CD14-positive monocyte (primary cell): ENCODE results near the gene PRDM7. TPM values are rescaled to one million over a fixed set of nuclear protein-coding genes. Genes with fewer than 3 reads are reported as not detected.
"Not testable (repeated sequence)": the region's sequence is repeated elsewhere in the genome, so short reads cannot be mapped to it uniquely, and the experiment has no call there.

ENCODE experiments used
- DNase-seq, 3 donors: peaks; one replicate each; pipeline ENCODE4 v3.0.0-alpha.2; 2011 to 2022
- H2AFZ ChIP-seq: 2 replicates; pipeline ENCODE4 v1.6.0; 2012; ENCODE audit warnings: mild to moderate bottlenecking, low read depth, low read length, inconsistent platforms; ENCODE audit not compliant: insufficient read depth, poor library complexity, severe bottlenecking
- H3K27ac ChIP-seq, 2 donors: 1 replicate in 1 of 2; 2 replicates in 1 of 2; pipeline ENCODE4 v1.5.1; 2012 to 2013; ENCODE audit warnings: low read length in 2 of 2, control low read depth in 1 of 2, inconsistent platforms in 1 of 2, low read depth in 1 of 2, mild to moderate bottlenecking in 1 of 2
- H3K27me3 ChIP-seq, 2 donors: one replicate each; pipeline versions ENCODE4 v1.6.0 to v1.6.1; 2011 to 2013; ENCODE audit warnings: low read length in 2 of 2; ENCODE audit not compliant: control insufficient read depth in 2 of 2, insufficient read depth in 2 of 2
- H3K36me3 ChIP-seq, 2 donors: replicated peaks in 1 of 2; 1 replicate in 1 of 2; 2 replicates in 1 of 2; pipeline versions ENCODE4 v1.5.1 to v1.6.1; 2012 to 2013; ENCODE audit warnings: low read length in 2 of 2, control low read depth in 1 of 2, inconsistent platforms in 1 of 2, mild to moderate bottlenecking in 1 of 2; ENCODE audit not compliant: insufficient read depth in 2 of 2, control insufficient read depth in 1 of 2
- H3K4me1 ChIP-seq, 2 donors: 1 replicate in 1 of 2; 2 replicates in 1 of 2; pipeline versions ENCODE4 v1.5.1 to v1.6.1; 2012 to 2013; ENCODE audit warnings: low read length in 2 of 2, control low read depth in 1 of 2, inconsistent platforms in 1 of 2, mild to moderate bottlenecking in 1 of 2, moderate library complexity in 1 of 2; ENCODE audit not compliant: insufficient read depth in 2 of 2, control insufficient read depth in 1 of 2
- H3K4me2 ChIP-seq: replicated peaks from 2 replicates; pipeline ENCODE3; 2012; ENCODE audit warnings: low read length, moderate library complexity, mild to moderate bottlenecking; ENCODE audit not compliant: poor library complexity, severe bottlenecking; ENCODE audit errors: extremely low read depth
- H3K4me3 ChIP-seq, 3 experiments: fragments of 200-600 bp in 1 of 3; sonication (generic) in 1 of 3; replicated peaks in 1 of 3; 1 replicate in 2 of 3; 2 replicates in 1 of 3; pipeline ENCODE4 v1.5.1; 2011 to 2013; ENCODE audit warnings: low read length in 3 of 3, mild to moderate bottlenecking in 3 of 3, control low read depth in 2 of 3, low read depth in 2 of 3, inconsistent platforms in 1 of 3, moderate library complexity in 1 of 3
- H3K79me2 ChIP-seq: 2 replicates; pipeline ENCODE4 v1.6.0; 2012; ENCODE audit warnings: mild to moderate bottlenecking, control low read depth, inconsistent platforms, low read length, moderate library complexity; ENCODE audit not compliant: insufficient read depth
- H3K9ac ChIP-seq: 2 replicates; pipeline ENCODE4 v1.6.0; 2017; ENCODE audit warnings: low read length, mild to moderate bottlenecking; ENCODE audit not compliant: insufficient read depth, poor library complexity, severe bottlenecking
- H3K9me3 ChIP-seq, 2 donors: replicated peaks in 1 of 2; 1 replicate in 1 of 2; 2 replicates in 1 of 2; pipeline versions ENCODE4 v1.5.1 to v1.6.1; 2012 to 2013; ENCODE audit warnings: low read length in 2 of 2, control low read depth in 1 of 2; ENCODE audit not compliant: control insufficient read depth in 1 of 2, insufficient read depth in 1 of 2
- H4K20me1 ChIP-seq: 2 replicates; pipeline ENCODE4 v1.6.0; 2012; ENCODE audit warnings: mild to moderate bottlenecking, low read length, control low read depth, moderate library complexity; ENCODE audit not compliant: insufficient read depth
- H3K27ac Mint-ChIP-seq, 7 donors: one replicate each; pipeline ENCODE4 v1.8.0; 2020; ENCODE audit warnings: mild to moderate bottlenecking in 7 of 7, mixed read lengths in 7 of 7, moderate library complexity in 6 of 7, inconsistent platforms in 2 of 7
- H3K27me3 Mint-ChIP-seq, 3 donors: one replicate each; pipeline ENCODE4 v1.8.0; 2021 to 2022; ENCODE audit warnings: low read depth in 3 of 3, mild to moderate bottlenecking in 3 of 3, mixed read lengths in 3 of 3, moderate library complexity in 3 of 3, inconsistent platforms in 1 of 3
- H3K36me3 Mint-ChIP-seq, 2 donors: one replicate each; pipeline ENCODE4 v1.8.0; 2020; ENCODE audit warnings: mixed read lengths in 2 of 2, inconsistent platforms in 1 of 2, mild to moderate bottlenecking in 1 of 2
- H3K4me1 Mint-ChIP-seq: one replicate; pipeline ENCODE4 v1.8.0; 2020; ENCODE audit warnings: mild to moderate bottlenecking, mixed read lengths
- H3K4me3 Mint-ChIP-seq, 2 donors: one replicate each; pipeline ENCODE4 v1.8.0; 2020; ENCODE audit warnings: mild to moderate bottlenecking in 2 of 2, mixed read lengths in 2 of 2, moderate library complexity in 1 of 2
- H3K9me3 Mint-ChIP-seq, 7 donors: one replicate each; pipeline ENCODE4 v1.8.0; 2020 to 2022; ENCODE audit warnings: mixed read lengths in 7 of 7, mild to moderate bottlenecking in 6 of 7, moderate library complexity in 6 of 7, inconsistent platforms in 2 of 7
- WGBS: methylation state at CpG from one replicate; pipeline ENCODE4 v1.1.5; 2013; ENCODE audit warnings: missing lambda C conversion rate; ENCODE audit not compliant: insufficient coverage; 5-methylcytosine and 5-hydroxymethylcytosine counted together
- intact Hi-C, 2 donors: fragments of 100-400 bp; cut with micrococcal nuclease; formaldehyde crosslinking; loops; one replicate each; pipeline versions ENCODE4 v1.15.0 to v1.15.1; 2023
- polyA plus RNA-seq, 3 donors: library from polyadenylated mRNA; depleted of rRNA in 1 of 3; unstranded in 2 of 3; stranded (reverse) in 1 of 3; fragments of 300-500 nt in 2 of 3; fragments of >200 nt in 1 of 3; fragmentation: Illumina TruSeq in 2 of 3; gene quantifications; 1 replicate in 2 of 3; 2 replicates in 1 of 3; pipeline ENCODE4 v1.2.3, GENCODE V29; 2012 to 2021

PRDM7 gene
- polyA plus RNA-seq, 3 donors: not detected

GRCh38 chr16:90100790-90101189, 23.7 kb upstream of the PRDM7 start:
- H3K27me3 Mint-ChIP-seq, H4K20me1 ChIP-seq, H3K27ac ChIP-seq, H3K9me3 ChIP-seq, H3K27me3 ChIP-seq, H3K36me3 ChIP-seq, H3K9me3 Mint-ChIP-seq, intact Hi-C loops, DNase-seq, H2AFZ ChIP-seq, H3K4me3 ChIP-seq, H3K9ac ChIP-seq, H3K27ac Mint-ChIP-seq, H3K4me2 ChIP-seq, H3K4me3 Mint-ChIP-seq: not testable (repeated sequence)
- Histone ChIP-seq H3K79me2 (peaks cover 36% of the 10 kb centered on the region), H3K4me1 (peaks cover 53 to 65% of the 10 kb centered on the region in 2 donors)
- no CpG with 5 or more reads among the region's 4 CpGs for WGBS
- H3K36me3 Mint-ChIP-seq: peaks cover 7 to 13% of the 10 kb centered on the region in 2 donors
- H3K4me1 Mint-ChIP-seq: peaks cover 62% of the 10 kb centered on the region

DNA sequence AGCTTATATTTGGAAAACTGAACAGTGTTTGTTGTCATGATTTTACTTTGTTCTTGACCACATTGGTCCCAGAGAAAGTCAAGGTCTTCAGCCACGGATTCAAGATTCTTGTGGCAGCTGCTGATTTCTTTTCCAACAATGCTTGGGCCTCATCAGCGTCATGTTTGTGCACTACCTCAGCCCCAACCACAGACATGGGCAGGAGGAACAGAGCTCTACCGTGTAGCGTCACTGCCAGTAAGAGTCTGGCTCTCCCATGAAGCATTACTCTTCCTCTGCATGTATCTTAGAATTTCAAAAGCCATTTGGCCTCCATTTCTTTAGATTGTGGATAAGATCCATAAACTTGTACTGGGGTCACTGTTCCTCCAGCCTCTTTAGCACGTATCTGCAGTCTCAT, 23.1 kb upstream of the PRDM7 start:
- peak; percentile 24 to 46 (median 44) for DNase-seq
- H3K36me3 Mint-ChIP-seq: not testable (repeated sequence)
- WGBS: 25% methylated on average over 1 of the region's 5 CpGs

DNA sequence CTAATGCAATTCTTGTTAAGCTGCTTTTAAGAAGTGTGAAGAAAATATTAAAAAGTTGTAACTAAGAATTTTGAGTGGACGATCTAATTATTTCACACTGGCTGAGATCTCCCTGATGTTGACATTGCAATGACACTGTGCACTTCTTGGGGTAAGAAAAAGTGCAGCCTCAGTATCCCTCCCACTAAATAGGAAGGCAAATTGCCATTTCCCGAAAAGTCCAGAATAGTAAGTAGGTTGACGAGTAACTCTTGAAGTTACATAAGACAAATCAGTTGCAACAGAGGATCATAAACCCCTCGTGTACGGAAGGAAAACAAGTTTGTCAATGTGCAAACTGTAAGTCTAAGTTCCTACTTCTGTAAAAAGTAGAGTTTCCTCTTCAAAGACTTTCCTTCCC, 21.8 kb upstream of the PRDM7 start:
- Mint-ChIP-seq H3K4me3 (peak overlapping the region in 1 of 2 donors; percentile 53), H3K27ac (peak overlapping the region; percentile 86 to 98 (median 93)), H3K4me1 (peaks cover 47% of the 10 kb centered on the region)
- H3K79me2 ChIP-seq: peaks cover 20% of the 10 kb centered on the region
- H4K20me1 ChIP-seq, H3K36me3 Mint-ChIP-seq, H2AFZ ChIP-seq, H3K27me3 ChIP-seq, H3K4me3 ChIP-seq, intact Hi-C loops, H3K9me3 Mint-ChIP-seq, H3K9ac ChIP-seq, H3K4me2 ChIP-seq, H3K9me3 ChIP-seq, H3K27me3 Mint-ChIP-seq, H3K36me3 ChIP-seq: not testable (repeated sequence)
- peaks cover 44 to 54% of the 10 kb centered on the region in 2 donors for H3K4me1 ChIP-seq
- peak overlapping the region in 1 of 2 donors; percentile 72 for H3K27ac ChIP-seq
- WGBS: no CpG with 5 or more reads among the region's 5 CpGs
- peak; percentile 17 to 72 (median 33) for DNase-seq

More for the DNA sequence above, 23.1 kb upstream of the PRDM7 start:
- Histone ChIP-seq H3K4me1 (peaks cover 47 to 60% of the 10 kb centered on the region in 2 donors), H3K27ac (peak overlapping the region; percentile 27 to 72), H3K79me2 (peaks cover 30% of the 10 kb centered on the region)
- H3K36me3 ChIP-seq, H4K20me1 ChIP-seq, H3K4me2 ChIP-seq, H3K9me3 Mint-ChIP-seq, H3K27me3 ChIP-seq, H3K27me3 Mint-ChIP-seq, H2AFZ ChIP-seq, H3K4me3 ChIP-seq, H3K9ac ChIP-seq, intact Hi-C loops, H3K9me3 ChIP-seq: not testable (repeated sequence)
- peaks cover 57% of the 10 kb centered on the region for H3K4me1 Mint-ChIP-seq
- H3K4me3 Mint-ChIP-seq: peak overlapping the region in 1 of 2 donors; percentile 11
- peak overlapping the region; percentile 86 to 98 (median 93) for H3K27ac Mint-ChIP-seq

DNA sequence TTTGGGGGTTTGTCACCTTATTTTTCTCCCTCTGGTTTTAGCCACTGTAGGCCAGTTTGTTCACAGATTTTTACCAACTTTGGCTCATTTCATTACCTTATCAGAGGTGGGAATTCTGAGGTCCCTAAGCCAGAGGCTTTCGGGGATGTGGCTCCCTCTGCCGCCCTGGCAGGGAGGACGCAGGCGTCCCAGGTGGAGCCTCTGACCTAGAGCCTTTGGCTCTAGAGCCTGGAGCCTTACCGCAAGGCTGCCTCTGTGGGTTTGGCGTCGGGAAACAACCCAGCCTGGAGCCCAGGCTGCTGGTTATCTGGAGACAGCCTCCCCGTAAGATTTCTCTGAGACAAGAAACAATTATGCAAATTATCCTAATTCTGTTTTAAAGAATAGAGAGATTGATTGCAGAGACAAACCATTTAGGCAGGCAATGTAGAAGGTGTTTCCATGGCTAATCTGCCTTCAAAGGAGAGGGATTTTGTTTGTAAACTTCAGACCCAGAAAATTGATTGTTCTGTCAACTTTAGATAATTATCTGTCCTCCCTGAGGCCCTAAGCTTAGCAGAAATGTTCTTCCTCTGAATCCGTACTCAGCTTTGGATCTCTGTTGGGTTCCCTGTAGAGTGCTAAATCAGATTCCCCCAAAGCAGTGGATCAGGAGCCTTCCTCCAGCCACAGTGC, 20.0 kb upstream of the PRDM7 start:
- WGBS: 79% methylated on average over 4 of the region's 9 CpGs

More for the DNA sequence above, 20.0 kb upstream of the PRDM7 start:
- H4K20me1 ChIP-seq, H3K36me3 Mint-ChIP-seq, intact Hi-C loops, H3K4me3 ChIP-seq, H3K9me3 ChIP-seq, H3K27me3 Mint-ChIP-seq, H3K36me3 ChIP-seq, H3K4me2 ChIP-seq, H3K27me3 ChIP-seq, H3K9me3 Mint-ChIP-seq, H3K79me2 ChIP-seq, H3K9ac ChIP-seq, H3K4me3 Mint-ChIP-seq, H2AFZ ChIP-seq: not testable (repeated sequence)
- peak overlapping the region; percentile 30 to 87 (median 82) for H3K27ac Mint-ChIP-seq
- peaks cover 44% of the 10 kb centered on the region for H3K4me1 Mint-ChIP-seq
- Histone ChIP-seq H3K4me1 (peaks cover 39 to 44% of the 10 kb centered on the region in 2 donors), H3K27ac (peak overlapping the region in 1 of 2 donors; percentile 53)
- DNase-seq: peak in 2 of 3 donors; percentile 20
